DOHH2 (cell line): ENCODE measurements around the gene SLC34A1.

ENCODE experiments used
- H3F3A ChIP-seq: fragments of 200-600 bp; sonication (generic), shearing (Covaris generic); 2 replicates; pipeline ENCODE4 v1.6.0; 2016; ENCODE audit warnings: antibody characterized with exemption, mild to moderate bottlenecking; ENCODE audit not compliant: control insufficient read depth, insufficient read depth
- H3K27ac ChIP-seq: fragments of 200-600 bp; sonication (generic); 2 replicates; pipeline ENCODE4 v1.5.1; 2014; ENCODE audit warnings: low read depth, mild to moderate bottlenecking, low read length, moderate library complexity
- H3K27me3 ChIP-seq: fragments of 200-600 bp; sonication (generic); 2 replicates; pipeline ENCODE4 v1.6.1; 2014; ENCODE audit warnings: mild to moderate bottlenecking, low read length, mixed read lengths; ENCODE audit not compliant: control insufficient read depth
- H3K36me3 ChIP-seq: fragments of 200-600 bp; sonication (generic); 2 replicates; pipeline ENCODE4 v1.6.1; 2014; ENCODE audit warnings: mild to moderate bottlenecking, low read length, moderate library complexity, mixed read lengths; ENCODE audit not compliant: control insufficient read depth
- H3K4me1 ChIP-seq: fragments of 200-600 bp; sonication (generic); 2 replicates; pipeline ENCODE4 v1.6.1; 2014; ENCODE audit warnings: mild to moderate bottlenecking, low read length, mixed read lengths; ENCODE audit not compliant: control insufficient read depth
- H3K4me2 ChIP-seq: fragments of 200-600 bp; sonication (generic); 2 replicates; pipeline ENCODE4 v1.6.0; 2014; ENCODE audit warnings: mild to moderate bottlenecking, low read length, moderate library complexity
- H3K4me3 ChIP-seq: fragments of 200-600 bp; sonication (generic); 2 replicates; pipeline ENCODE4 v1.5.1; 2014; ENCODE audit warnings: mild to moderate bottlenecking, low read length, mixed read lengths
- H3K79me2 ChIP-seq: fragments of 200-600 bp; sonication (generic); 2 replicates; pipeline ENCODE4 v1.6.1; 2014; ENCODE audit warnings: mild to moderate bottlenecking, low read length, mixed read lengths; ENCODE audit not compliant: control insufficient read depth
- H3K9me2 ChIP-seq: fragments of 200-600 bp; sonication (generic); replicated peaks from 2 replicates; pipeline ENCODE4 v1.6.1; 2014; ENCODE audit warnings: mild to moderate bottlenecking, low read length, mixed read lengths; ENCODE audit not compliant: control insufficient read depth
- H3K9me3 ChIP-seq: fragments of 200-600 bp; sonication (generic); 2 replicates; pipeline ENCODE4 v1.6.1; 2014; ENCODE audit warnings: antibody characterized with exemption, low read length, mixed read lengths; ENCODE audit not compliant: control insufficient read depth, insufficient read depth
- H4K20me1 ChIP-seq: fragments of 200-600 bp; sonication (generic); 2 replicates; pipeline ENCODE4 v1.6.0; 2014; ENCODE audit warnings: low read depth, mild to moderate bottlenecking, antibody characterized with exemption, low read length, moderate library complexity; ENCODE audit not compliant: control insufficient read depth, insufficient read depth
- EZH2phosphoT487 ChIP-seq: fragments of 200-600 bp; sonication (generic); IDR thresholded peaks from 2 replicates; pipeline ENCODE4 v1.6.1; 2017; ENCODE audit warnings: borderline replicate concordance, mild to moderate bottlenecking, antibody characterized with exemption, low read length, moderate library complexity, mixed read lengths
- TF ChIP-seq, protein P1 (sequence below): fragments of 200-600 bp; sonication (generic); IDR thresholded peaks from one replicate; pipeline ENCODE4 v1.5.1; 2014; ENCODE audit warnings: antibody characterized with exemption, mild to moderate bottlenecking, low read depth, low read length; ENCODE audit not compliant: poor library complexity, severe bottlenecking

The SLC34A1 gene

DNA sequence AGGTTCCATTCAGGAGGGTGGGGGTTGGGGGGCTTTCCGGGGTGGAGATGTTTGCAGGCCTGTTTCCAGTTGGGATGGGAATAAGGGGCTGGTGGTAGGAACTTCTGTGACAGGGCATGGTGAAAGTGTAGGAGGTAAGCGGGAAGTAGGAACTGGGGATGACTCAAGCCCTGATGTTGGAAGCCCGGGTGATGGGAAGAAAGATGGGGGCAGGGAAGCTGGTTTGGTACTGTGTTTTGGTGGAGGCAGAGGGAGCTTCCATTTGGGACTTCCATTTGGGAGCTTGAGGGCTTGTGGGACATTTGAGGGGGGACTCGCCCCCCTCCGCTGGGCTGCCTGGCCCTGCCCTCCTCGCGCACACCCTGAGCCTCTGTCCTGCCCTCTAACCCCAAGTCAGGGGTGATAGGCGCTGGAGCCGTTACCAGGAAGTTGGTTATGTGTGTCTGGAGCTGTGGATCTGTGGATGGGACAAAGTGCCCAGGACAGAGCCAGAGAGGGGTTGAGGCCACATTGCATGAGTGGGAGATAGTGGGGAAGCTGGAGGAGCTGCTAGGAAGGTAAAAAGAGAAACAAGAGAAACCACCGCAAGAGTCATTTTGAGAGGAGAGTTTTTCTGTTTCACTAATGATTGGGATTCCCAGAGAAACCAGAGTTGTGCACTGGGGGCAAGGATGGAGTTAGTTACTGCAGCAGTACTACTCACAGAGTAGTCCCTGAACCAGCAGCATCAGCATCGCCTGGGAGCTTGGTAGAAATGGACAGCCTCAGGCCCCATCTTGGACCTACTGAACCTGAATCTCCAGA lies 19.9 kb upstream of the SLC34A1 start:
- H3K9me3 ChIP-seq = no peaks in the 10 kb centered on the region
- H3K4me1 ChIP-seq = peaks cover 49% of the 10 kb centered on the region
- H3F3A ChIP-seq = peaks cover 6% of the 10 kb centered on the region
- 0 out of 2 replicates have a peak, but pooled peaks cover 2% of the 10 kb centered on the region for H4K20me1 ChIP-seq
- no peak overlapping the region for H3K4me2 ChIP-seq
- no peaks in the 10 kb centered on the region for H3K9me2 ChIP-seq
- TF ChIP-seq, protein P1, sequence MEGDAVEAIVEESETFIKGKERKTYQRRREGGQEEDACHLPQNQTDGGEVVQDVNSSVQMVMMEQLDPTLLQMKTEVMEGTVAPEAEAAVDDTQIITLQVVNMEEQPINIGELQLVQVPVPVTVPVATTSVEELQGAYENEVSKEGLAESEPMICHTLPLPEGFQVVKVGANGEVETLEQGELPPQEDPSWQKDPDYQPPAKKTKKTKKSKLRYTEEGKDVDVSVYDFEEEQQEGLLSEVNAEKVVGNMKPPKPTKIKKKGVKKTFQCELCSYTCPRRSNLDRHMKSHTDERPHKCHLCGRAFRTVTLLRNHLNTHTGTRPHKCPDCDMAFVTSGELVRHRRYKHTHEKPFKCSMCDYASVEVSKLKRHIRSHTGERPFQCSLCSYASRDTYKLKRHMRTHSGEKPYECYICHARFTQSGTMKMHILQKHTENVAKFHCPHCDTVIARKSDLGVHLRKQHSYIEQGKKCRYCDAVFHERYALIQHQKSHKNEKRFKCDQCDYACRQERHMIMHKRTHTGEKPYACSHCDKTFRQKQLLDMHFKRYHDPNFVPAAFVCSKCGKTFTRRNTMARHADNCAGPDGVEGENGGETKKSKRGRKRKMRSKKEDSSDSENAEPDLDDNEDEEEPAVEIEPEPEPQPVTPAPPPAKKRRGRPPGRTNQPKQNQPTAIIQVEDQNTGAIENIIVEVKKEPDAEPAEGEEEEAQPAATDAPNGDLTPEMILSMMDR = no peak
- no peak for TF ChIP-seq EZH2phosphoT487
- no peak overlapping the region for H3K4me3 ChIP-seq
- H3K27ac ChIP-seq = no peak overlapping the region
- H3K27me3 ChIP-seq = no peaks in the 10 kb centered on the region
- peaks cover 5% of the 10 kb centered on the region; the same call in 1 of the 2 replicates for H3K79me2 ChIP-seq
- peaks cover 13% of the 10 kb centered on the region for H3K36me3 ChIP-seq

DNA sequence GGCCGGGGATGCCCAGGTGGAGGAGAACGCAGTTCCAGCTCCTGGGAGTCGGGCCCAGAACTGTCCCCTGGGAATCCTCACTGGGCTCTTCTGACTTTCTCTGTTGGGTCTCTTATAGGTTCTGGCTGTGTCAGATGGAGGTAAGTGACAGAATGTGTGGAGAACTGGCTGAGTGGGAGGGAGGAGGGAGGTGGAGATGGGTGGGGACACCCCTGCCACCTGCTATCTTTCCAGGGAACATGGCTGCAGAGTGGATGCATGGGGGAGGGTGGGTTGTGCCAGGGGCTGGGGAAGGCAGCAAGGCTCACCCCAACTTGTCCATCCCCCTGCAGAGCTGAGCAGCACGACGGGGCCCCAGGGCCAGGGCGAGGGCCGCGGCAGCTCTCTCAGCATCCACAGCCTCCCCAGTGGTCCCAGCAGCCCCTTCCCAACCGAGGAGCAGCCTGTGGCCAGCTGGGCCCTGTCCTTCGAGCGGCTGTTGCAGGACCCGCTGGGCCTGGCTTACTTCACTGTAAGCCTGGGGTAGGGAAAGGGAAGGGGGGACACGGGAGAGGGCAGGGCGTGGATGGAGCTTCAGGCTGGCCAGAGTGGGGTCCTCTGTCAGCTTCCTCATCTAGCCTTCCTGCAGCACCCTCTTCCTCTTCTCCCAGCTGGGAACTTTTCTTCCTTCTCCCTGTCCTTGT lies 18.2 kb upstream of the SLC34A1 start:
- Histone ChIP-seq H3F3A (peaks cover 6% of the 10 kb centered on the region), H3K4me3 (no peak overlapping the region), H4K20me1 (0 out of 2 replicates have a peak, but pooled peaks cover 2% of the 10 kb centered on the region), H3K9me2 (no peaks in the 10 kb centered on the region), H3K79me2 (peaks cover 5% of the 10 kb centered on the region; the same call in 1 of the 2 replicates), H3K4me2 (no peak overlapping the region), H3K36me3 (peaks cover 24% of the 10 kb centered on the region), H3K27me3 (no peaks in the 10 kb centered on the region), H3K27ac (no peak overlapping the region), H3K9me3 (no peaks in the 10 kb centered on the region), H3K4me1 (peaks cover 49% of the 10 kb centered on the region)
- TF ChIP-seq, protein P1 = no peak
- TF ChIP-seq EZH2phosphoT487 = no peak

GRCh38 chr5:177366528-177367322 lies 17.5 kb upstream of the SLC34A1 start:
- Histone ChIP-seq H3K9me3 (no peaks in the 10 kb centered on the region), H3K27ac (no peak overlapping the region), H4K20me1 (0 out of 2 replicates have a peak, but pooled peaks cover 2% of the 10 kb centered on the region), H3K4me3 (no peak overlapping the region), H3K9me2 (no peaks in the 10 kb centered on the region), H3K36me3 (peaks cover 24% of the 10 kb centered on the region), H3K79me2 (peaks cover 5% of the 10 kb centered on the region; the same call in 1 of the 2 replicates), H3F3A (peaks cover 4% of the 10 kb centered on the region; the same call in 1 of the 2 replicates), H3K4me1 (peaks cover 42% of the 10 kb centered on the region), H3K27me3 (no peaks in the 10 kb centered on the region), H3K4me2 (no peak overlapping the region)
- TF ChIP-seq EZH2phosphoT487 = no peak
- TF ChIP-seq, protein P1 = no peak
